ENCODE data around the gene TRPM2.
"Not testable (repeated sequence)": the region's sequence is repeated elsewhere in the genome, so short reads cannot be mapped to it uniquely, and the experiment has no call there.

The TRPM2 gene

DNA sequence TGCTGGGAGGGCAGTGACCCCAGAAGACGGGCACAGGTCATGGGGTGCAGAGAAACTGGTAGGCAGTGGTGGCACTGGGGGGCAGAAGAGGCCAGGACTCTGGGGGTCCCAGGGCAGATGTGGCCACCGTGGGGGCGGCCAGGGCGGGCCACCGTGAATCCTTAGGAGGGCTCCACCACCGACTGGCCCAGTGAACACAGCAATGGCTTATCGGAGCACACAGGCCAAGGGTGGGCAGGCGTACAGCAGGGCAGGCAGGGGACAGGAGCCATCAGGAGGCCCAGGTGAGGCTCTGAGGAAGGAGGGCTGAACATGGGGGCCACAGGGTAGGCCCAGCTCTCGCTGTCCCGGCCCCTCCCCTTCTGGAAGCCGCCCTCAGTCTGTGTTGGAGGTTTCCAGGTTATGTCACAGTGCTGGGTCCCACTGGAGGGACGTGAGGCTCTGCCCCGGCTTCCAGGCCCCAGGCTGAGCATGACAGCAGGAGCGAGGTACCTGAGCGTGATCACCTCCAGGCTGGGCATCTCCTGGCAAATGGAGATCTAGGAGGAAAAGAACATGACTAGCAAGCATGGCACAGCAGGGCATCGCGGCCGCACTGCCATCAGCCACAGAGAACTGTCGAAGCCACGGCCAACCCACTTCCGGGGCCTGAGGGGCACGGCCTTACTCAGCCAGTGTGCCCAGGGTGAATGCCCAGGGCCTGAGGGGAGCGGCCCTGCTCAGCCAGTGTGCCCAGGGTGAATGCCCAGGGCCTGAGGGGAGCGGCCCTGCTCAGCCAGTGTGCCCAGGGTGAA lies 18.0 kb upstream of the TRPM2 start:
- DNase-seq (ENCODE audit: low read depth in 2 of 2): no peak

DNA sequence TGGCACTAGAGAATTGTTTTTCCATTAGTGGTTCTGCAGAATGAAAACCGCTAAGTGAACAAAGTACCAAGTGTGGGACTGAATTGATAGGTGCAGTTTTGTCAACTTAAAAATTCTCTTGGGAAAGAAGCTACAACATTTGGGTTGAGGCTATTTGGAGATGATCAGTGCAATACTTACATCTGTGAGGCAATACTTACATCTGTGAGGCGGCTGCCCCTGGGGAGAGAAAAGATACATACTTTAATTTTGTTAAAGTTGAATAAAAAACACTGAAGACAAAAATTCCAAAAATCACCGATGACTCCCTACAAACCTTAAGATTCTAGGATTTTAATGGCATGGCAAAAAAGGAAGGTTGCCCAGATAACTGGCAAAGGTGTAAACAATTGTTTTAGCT lies 16.0 kb upstream of the TRPM2 start:
- DNase-seq (ENCODE audit: low read depth in 2 of 2): no peak

- no peak for DNase-seq (ENCODE audit: low read depth in 2 of 2)
These were observed 15.2 kb upstream of the TRPM2 start for GRCh38 chr21:44337941-44338895.

GRCh38 chr21:44338971-44339910 lies 14.2 kb upstream of the TRPM2 start, which contains the start of gene CFAP410:
Gene CFAP410, minus strand, starts transcription at chr21:44339390. Its CDS starts 196 bp downstream, at chr21:44339194.
- DNase-seq (ENCODE audit: low read depth in 2 of 2): peak; percentile 88 to 93

DNA sequence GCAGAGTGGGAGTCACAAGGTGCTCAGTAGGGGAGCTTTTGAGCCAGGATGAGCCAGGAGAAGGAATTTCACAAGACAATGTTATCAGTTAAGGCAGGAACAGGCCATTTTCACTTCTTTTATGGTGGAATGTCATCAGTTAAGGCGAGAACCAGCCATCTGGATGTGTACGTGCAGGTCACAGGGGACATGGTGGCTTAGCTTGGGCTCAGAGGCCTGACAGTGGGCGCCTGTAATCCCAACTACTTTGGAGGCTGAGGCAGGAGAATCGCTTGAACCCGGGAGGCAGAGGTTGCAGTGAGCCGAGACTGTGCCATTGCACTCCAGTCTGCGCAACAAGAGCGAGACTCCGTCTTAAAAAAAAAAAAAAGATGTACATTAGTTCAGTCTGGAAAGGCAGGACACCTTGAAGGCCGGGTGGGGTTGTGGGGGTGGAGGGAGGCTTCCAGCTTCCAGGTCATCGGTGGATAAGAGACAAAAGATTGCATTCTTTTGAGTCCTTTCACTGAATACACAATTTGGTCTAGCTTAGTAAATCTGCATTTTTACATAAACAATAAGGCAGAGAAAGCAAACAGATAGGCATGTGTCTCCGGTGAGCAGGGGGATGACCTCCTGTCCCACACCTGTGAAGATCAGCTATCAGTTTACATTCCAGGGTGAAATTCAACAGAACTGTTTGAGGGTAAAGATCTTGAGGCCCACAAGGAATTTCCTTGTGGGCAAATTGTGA lies 11.5 kb upstream of the TRPM2 start:
- DNase-seq (ENCODE audit: low read depth in 2 of 2): not testable (repeated sequence)

- not testable (repeated sequence) for DNase-seq (ENCODE audit: low read depth in 2 of 2)
These were observed 10.4 kb upstream of the TRPM2 start for GRCh38 chr21:44342981-44343380.

GRCh38 chr21:44344541-44345183 lies 8.8 kb upstream of the TRPM2 start:
- DNase-seq (ENCODE audit: low read depth in 2 of 2): no peak

- no peak for DNase-seq (ENCODE audit: low read depth in 2 of 2)
These were observed 7.9 kb upstream of the TRPM2 start for GRCh38 chr21:44345495-44345894.

GRCh38 chr21:44347911-44348451 lies 5.4 kb upstream of the TRPM2 start:
- DNase-seq (ENCODE audit: low read depth in 2 of 2): no peak

DNA sequence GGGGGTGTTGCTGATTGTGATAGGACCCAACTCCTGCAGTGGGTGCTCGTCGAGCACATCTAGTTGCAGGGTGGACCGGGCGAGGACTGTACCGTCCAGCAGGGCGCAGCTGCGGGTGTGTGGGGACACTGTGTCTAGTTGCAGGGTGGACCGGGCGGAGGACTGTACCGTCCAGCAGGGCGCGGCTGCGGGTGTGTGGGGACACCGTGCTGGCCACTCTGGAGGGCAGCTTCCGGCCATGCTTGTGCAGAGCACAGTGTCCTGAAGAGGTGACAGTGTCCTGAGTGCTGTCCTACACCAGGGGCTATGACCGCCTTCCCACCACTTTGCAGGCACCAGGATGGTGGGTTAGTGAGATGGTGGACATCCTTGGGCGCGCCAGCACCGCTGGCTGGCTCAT lies 4.6 kb upstream of the TRPM2 start:
- DNase-seq (ENCODE audit: low read depth in 2 of 2): no peak

- DNase-seq (ENCODE audit: low read depth in 2 of 2): no peak
These were observed 4.0 kb upstream of the TRPM2 start for GRCh38 chr21:44349416-44349846.

DNA sequence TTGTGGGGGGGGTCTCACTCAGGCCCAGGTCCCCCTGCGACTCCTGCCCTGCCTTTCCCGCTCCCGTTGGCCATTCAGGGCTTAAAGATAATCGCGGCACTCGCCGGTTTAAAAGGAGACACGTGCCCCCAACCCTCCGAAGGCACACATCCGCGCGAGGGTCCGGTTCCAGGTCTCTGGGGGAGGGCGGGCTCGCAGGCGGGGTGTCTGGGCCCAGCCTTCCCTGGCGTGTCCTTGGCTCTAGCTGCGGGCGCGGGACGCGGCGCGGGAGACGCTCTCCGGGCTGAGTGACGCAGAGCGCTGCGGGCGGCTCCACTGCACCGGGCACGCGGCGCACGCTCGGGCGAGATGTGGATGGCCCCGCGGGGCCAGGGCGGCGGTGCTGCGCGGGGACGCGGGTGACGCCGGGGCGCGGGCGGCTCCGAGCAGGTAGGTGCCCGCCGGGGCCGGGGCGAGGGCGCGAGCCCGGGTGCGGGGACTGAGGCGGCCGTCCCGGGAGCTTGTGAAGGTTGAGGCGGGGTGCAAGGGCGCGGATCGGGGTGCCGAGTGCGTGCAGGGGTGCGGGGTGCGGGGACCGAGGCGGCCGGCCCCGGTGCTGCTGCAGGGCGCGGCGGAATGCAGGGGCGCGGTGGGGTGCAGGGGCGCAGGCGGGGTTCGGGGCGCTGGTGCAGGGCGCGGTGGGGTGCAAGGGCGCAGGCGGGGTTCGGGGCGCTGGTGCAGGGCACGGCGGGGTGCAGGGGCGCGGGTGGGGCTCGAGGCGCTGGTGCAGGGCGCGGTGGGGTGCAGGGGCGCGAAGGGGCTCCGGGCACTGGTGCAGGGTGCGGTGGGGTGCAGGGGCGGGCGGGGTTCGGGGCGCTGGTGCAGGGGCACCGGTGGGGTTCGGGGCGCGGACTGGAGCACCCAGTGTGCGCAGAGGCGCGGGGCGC lies 3.3 kb upstream of the TRPM2 start:
- no peak for DNase-seq (ENCODE audit: low read depth in 2 of 2)

DNA sequence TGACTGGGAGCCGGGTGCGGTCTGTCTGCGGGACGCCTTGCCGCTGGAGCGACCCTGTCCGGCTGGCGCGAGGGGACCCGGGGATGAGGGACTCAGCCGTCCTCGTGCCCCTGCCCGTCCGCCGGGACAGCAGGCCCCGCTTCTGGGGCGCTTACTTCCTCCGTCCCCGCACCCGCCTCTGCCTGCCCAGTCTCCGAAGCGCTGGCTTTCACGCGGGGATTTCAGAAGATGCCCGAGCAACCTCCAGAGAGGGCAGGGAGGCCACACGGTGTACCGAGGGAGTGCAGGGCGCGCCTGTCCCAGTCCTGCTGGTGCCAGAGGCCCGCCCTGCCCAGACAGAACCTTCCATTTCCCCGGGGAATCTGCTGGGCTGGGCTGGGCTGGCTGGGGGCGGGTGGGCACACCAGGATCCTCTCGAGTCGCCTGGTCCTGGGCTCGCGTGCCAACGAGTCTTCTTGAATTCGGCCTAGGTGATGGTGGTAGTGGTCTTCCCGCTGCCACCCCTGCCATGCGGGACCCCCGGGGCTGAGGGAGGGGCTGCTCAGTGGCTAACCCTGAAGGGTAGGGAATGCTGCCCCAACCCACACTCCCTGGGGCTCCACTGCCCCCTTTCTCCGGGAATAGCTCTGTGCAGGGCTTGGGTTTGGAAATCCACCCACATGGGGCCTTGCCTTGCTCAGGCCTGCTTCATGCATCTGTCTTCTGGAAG lies 2.5 kb upstream of the TRPM2 start:
- no peak for DNase-seq (ENCODE audit: low read depth in 2 of 2)

GRCh38 chr21:44351535-44352252 lies 1.7 kb upstream of the TRPM2 start:
- no peak for DNase-seq (ENCODE audit: low read depth in 2 of 2)

DNA sequence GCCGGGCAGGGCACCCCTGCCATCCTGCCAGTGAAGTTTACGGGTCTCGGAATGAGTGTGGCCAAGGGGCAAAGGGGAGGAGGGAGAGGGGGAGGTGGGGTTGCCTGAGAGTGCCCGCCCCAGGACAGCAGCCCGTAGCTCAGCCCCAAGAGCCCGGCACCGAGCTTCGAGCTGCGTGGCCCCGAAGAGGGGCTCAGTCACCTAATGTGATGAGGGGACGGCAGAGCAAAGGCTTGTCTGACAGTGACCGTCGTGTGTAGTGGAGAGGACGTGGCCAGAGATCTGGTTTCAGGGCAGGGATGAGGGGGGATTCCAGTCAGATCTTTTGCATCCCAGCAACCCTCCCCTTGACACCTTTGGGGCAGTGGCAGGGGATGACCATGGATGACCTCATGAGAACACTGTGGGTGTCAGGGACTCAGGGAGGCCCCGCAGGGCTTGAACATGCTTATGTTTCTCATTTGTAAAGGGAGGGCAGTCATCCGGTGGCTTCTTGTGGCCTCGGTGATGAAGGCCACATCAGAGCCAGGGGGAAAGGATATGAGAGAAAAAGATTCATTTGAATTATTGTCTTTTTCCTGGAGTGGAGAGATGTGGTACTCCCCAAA lies 1.1 kb upstream of the TRPM2 start:
- no peak for DNase-seq (ENCODE audit: low read depth in 2 of 2)

DNA sequence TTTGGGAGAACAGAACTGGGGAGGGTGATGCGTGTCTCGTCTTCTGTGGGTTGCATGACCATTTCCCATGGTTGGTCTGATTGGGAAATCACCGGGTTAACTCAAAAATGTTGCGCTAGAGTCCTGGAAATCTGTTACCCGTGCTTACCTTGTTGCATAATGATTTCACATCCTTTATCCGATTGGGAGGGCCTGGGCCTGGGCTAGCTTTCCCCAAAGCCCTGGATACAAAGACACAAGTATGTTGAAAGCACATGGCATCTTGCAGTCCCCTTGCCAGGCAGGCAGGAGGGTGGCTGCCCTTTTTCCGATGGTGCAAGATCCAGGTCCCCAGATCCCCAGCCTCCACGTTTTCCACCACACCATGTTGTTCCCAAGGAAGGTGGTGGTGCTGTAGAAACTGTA lies 582 bp downstream of the TRPM2 start:
- no peak for DNase-seq (ENCODE audit: low read depth in 2 of 2)
